HFF-Myc (cell line): ENCODE results near the gene CEP126.

Experiments used
- DNase-seq: peaks from one replicate; pipeline ENCODE4 v3.0.0-alpha.2; 2011; ENCODE audit warnings: low read depth; ENCODE audit errors: extremely low read depth
- H3K4me3 ChIP-seq: replicated peaks from 2 replicates; pipeline ENCODE4 v1.5.1; 2011; ENCODE audit warnings: low read depth, mild to moderate bottlenecking, control low read depth, low read length
- CTCF ChIP-seq: IDR thresholded peaks from 2 replicates; pipeline ENCODE4 v1.5.1; 2012; ENCODE audit warnings: mild to moderate bottlenecking, low read depth, low read length, control low read depth; ENCODE audit errors: missing control alignments

CEP126 gene

GRCh38 chr11:101913656-101914055 is 1.2 kb upstream of the CEP126 start:
- TF ChIP-seq CTCF, result no peak
- DNase-seq, result no peak
- H3K4me3 ChIP-seq, result no peak overlapping the region

GRCh38 chr11:101914341-101914737 is 471 bp upstream of the CEP126 start:
- DNase-seq, result no peak
- peak overlapping the region; percentile 53 for H3K4me3 ChIP-seq
- TF ChIP-seq CTCF, result no peak

- H3K4me3 ChIP-seq, result peak overlapping the region; percentile 53
- DNase-seq, result no peak
Observed at GRCh38 chr11:101915791-101916291, 1.0 kb downstream of the CEP126 start.

GRCh38 chr11:101916422-101916821 is 1.6 kb downstream of the CEP126 start, which contains the start of gene ANGPTL5:
ANGPTL5 (minus strand) TSS chr11:101916522; CDS start chr11:101907909, 8,613 bp downstream.
- no peak for TF ChIP-seq CTCF
- peak within 1 kb of the TSS; percentile 53 for H3K4me3 ChIP-seq
- no peak for DNase-seq

More at GRCh38 chr11:101915791-101916291, 1.0 kb downstream of the CEP126 start:
- TF ChIP-seq CTCF, result no peak

GRCh38 chr11:101917226-101917625 is 2.4 kb downstream of the CEP126 start:
- TF ChIP-seq CTCF, result no peak
- H3K4me3 ChIP-seq, result no peak overlapping the region
- DNase-seq, result no peak

- no peak for DNase-seq
- no peak overlapping the region for H3K4me3 ChIP-seq
- no peak for TF ChIP-seq CTCF
Observed at GRCh38 chr11:101920992-101921391, 6.2 kb downstream of the CEP126 start.

- no peak for DNase-seq
- TF ChIP-seq CTCF, result no peak
- H3K4me3 ChIP-seq, result no peak overlapping the region
Observed at GRCh38 chr11:101923554-101923953, 8.7 kb downstream of the CEP126 start.
